Smooth muscle cell (in vitro differentiated cells): Measurements from ENCODE around the gene TOPORS. TPM values are rescaled to one million over a fixed set of nuclear protein-coding genes. Genes with fewer than 3 reads are reported as not detected.
"Not testable (repeated sequence)": the region's sequence is repeated elsewhere in the genome, so short reads cannot be mapped to it uniquely, and the experiment has no call there.

Source experiments
- DNase-seq: peaks from one replicate; lab custom pipeline; 2025; ENCODE audit not compliant: unreplicated experiment; lab: John Stamatoyannopoulos, UW
- H2AFZ ChIP-seq: fragments of 200-600 bp; sonication (generic); 2 replicates; pipeline ENCODE4 v1.6.0; 2016; ENCODE audit warnings: antibody characterized with exemption, low read depth, mild to moderate bottlenecking
- H3F3A ChIP-seq: fragments of 200-600 bp; sonication (generic); 2 replicates; pipeline ENCODE4 v1.6.0; 2017; ENCODE audit warnings: antibody characterized with exemption, low read depth
- H3K27ac ChIP-seq: fragments of 200-600 bp; sonication (generic); 2 replicates; pipeline ENCODE4 v1.5.1; 2016; ENCODE audit warnings: low read depth, mild to moderate bottlenecking
- H3K27me3 ChIP-seq: fragments of 200-600 bp; sonication (generic); 2 replicates; pipeline ENCODE4 v1.6.1; 2016; ENCODE audit warnings: low read depth, mild to moderate bottlenecking
- H3K36me3 ChIP-seq: fragments of 200-600 bp; sonication (generic); 2 replicates; pipeline ENCODE4 v1.5.1; 2016; ENCODE audit warnings: low read depth
- H3K4me1 ChIP-seq: fragments of 200-600 bp; sonication (generic); 2 replicates; pipeline ENCODE4 v1.5.1; 2016; ENCODE audit warnings: low read depth
- H3K4me2 ChIP-seq: fragments of 200-600 bp; sonication (generic); 2 replicates; pipeline ENCODE4 v1.6.0; 2016; ENCODE audit warnings: mild to moderate bottlenecking
- H3K4me3 ChIP-seq: fragments of 200-600 bp; sonication (generic); 2 replicates; pipeline ENCODE4 v1.5.1; 2016; ENCODE audit warnings: mild to moderate bottlenecking
- H3K79me2 ChIP-seq: fragments of 200-600 bp; sonication (generic); 2 replicates; pipeline ENCODE4 v1.6.0; 2016; ENCODE audit warnings: low read depth, mild to moderate bottlenecking
- H3K9ac ChIP-seq: fragments of 200-600 bp; sonication (generic); 2 replicates; pipeline ENCODE4 v1.6.0; 2016; ENCODE audit warnings: low read depth
- H3K9me3 ChIP-seq: fragments of 200-600 bp; sonication (generic); replicated peaks from 2 replicates; pipeline ENCODE4 v1.5.1; 2016; ENCODE audit warnings: low read depth
- H4K20me1 ChIP-seq: fragments of 200-600 bp; sonication (generic); 2 replicates; pipeline ENCODE4 v1.6.0; 2016; ENCODE audit warnings: low read depth
- CTCF ChIP-seq: fragments of 200-600 bp; sonication (generic); IDR thresholded peaks from 2 replicates; pipeline ENCODE4 v1.5.1; 2017; ENCODE audit warnings: borderline replicate concordance, mild to moderate bottlenecking, antibody characterized with exemption; ENCODE audit not compliant: insufficient read depth, poor library complexity, severe bottlenecking
- WGBS: methylation state at CpG from one replicate; pipeline ENCODE4 v1.1.7; 2016; ENCODE audit warnings: low lambda C conversion rate; 5-methylcytosine and 5-hydroxymethylcytosine counted together
- polyA plus RNA-seq: library from polyadenylated mRNA; unstranded; fragments of >200 nt; fragmentation: Nextera tagmentation; extraction: Ambion mirVana; gene quantifications from 2 replicates; pipeline ENCODE4 v1.2.1, GENCODE V29; 2016
- total RNA-seq: library from RNA; depleted of rRNA; stranded (reverse); fragments of >200 nt; gene quantifications from 2 replicates; pipeline ENCODE4 v1.2.3, GENCODE V29; 2014

The TOPORS gene
- total RNA-seq (25.3 and 34.1 TPM in 2 replicates), polyA plus RNA-seq (13.9 and 14.2 TPM in 2 replicates)

- DNase-seq: peak; percentile 74
- peak within 1 kb of the TSS; percentile 95 for H3K4me2 ChIP-seq
- peaks cover 41% of the 10 kb centered on the region for H3K79me2 ChIP-seq
- H3K9ac ChIP-seq: peak within 1 kb of the TSS; percentile 94
- TF ChIP-seq CTCF: no peak
- no peaks in the 10 kb centered on the region for H3K36me3 ChIP-seq
- H2AFZ ChIP-seq: peak within 1 kb of the TSS; percentile 96
- no peaks in the 10 kb centered on the region for H3K4me1 ChIP-seq
- H3K27ac ChIP-seq: peak within 1 kb of the TSS; percentile 94
- H3K27me3 ChIP-seq: no peaks in the 10 kb centered on the region
- H3K4me3 ChIP-seq: peak within 1 kb of the TSS; percentile 82
- H3F3A ChIP-seq: peaks cover 7% of the 10 kb centered on the region
- WGBS: under 1% methylated on average over 46 of the region's 46 CpGs
- no peaks in the 10 kb centered on the region for H3K9me3 ChIP-seq
- peaks cover 35% of the 10 kb centered on the region for H4K20me1 ChIP-seq
Measured at GRCh38 chr9:32552172-32552872, at the start of gene TOPORS, which contains the start of gene SMIM27. Gene TOPORS, minus strand, starts transcription at chr9:32552586. Its CDS starts 150 bp downstream, at chr9:32552436. Gene SMIM27, plus strand, starts transcription at chr9:32552327. Its CDS starts 108 bp downstream, at chr9:32552435.

- not testable (repeated sequence) for DNase-seq, H3F3A ChIP-seq, H3K4me2 ChIP-seq
Measured at GRCh38 chr9:32599021-32599420, 46.6 kb upstream of the TOPORS start.

GRCh38 chr9:32596936-32597335 lies 44.5 kb upstream of the TOPORS start:
- no peak for DNase-seq
- peaks cover 8% of the 10 kb centered on the region for H3K27me3 ChIP-seq
- no peaks in the 10 kb centered on the region for H3K9me3 ChIP-seq
- no peak overlapping the region for H3K27ac ChIP-seq
- H3F3A ChIP-seq: no peaks in the 10 kb centered on the region
- H3K9ac ChIP-seq: no peak overlapping the region
- no peaks in the 10 kb centered on the region for H3K36me3 ChIP-seq
- no peaks in the 10 kb centered on the region for H3K79me2 ChIP-seq
- H3K4me2 ChIP-seq: no peak overlapping the region
- no peak for TF ChIP-seq CTCF
- H4K20me1 ChIP-seq: no peaks in the 10 kb centered on the region
- H3K4me1 ChIP-seq: no peaks in the 10 kb centered on the region
- H3K4me3 ChIP-seq: no peak overlapping the region
- no peak overlapping the region for H2AFZ ChIP-seq

More at GRCh38 chr9:32599021-32599420, 46.6 kb upstream of the TOPORS start:
- H3K27ac ChIP-seq, H3K79me2 ChIP-seq, H3K4me1 ChIP-seq, H3K9ac ChIP-seq, H3K36me3 ChIP-seq, H3K27me3 ChIP-seq, H2AFZ ChIP-seq, H4K20me1 ChIP-seq, H3K4me3 ChIP-seq, H3K9me3 ChIP-seq: not testable (repeated sequence)
- WGBS: 93% methylated on average over 3 of the region's 3 CpGs

- H2AFZ ChIP-seq: no peak overlapping the region
Measured at GRCh38 chr9:32596096-32596865, 43.9 kb upstream of the TOPORS start.

More at GRCh38 chr9:32596096-32596865, 43.9 kb upstream of the TOPORS start:
- H4K20me1 ChIP-seq: no peaks in the 10 kb centered on the region
- H3K36me3 ChIP-seq: no peaks in the 10 kb centered on the region
- no peak for DNase-seq
- no peak for TF ChIP-seq CTCF
- no peaks in the 10 kb centered on the region for H3F3A ChIP-seq
- no peaks in the 10 kb centered on the region for H3K4me1 ChIP-seq
- H3K27ac ChIP-seq: no peak overlapping the region
- whole genome bisulfite sequencing: 73% methylated on average over 4 of the region's 4 CpGs
- no peak overlapping the region for H3K9ac ChIP-seq
- no peaks in the 10 kb centered on the region for H3K9me3 ChIP-seq
- H3K79me2 ChIP-seq: no peaks in the 10 kb centered on the region
- H3K4me3 ChIP-seq: no peak overlapping the region
- H3K4me2 ChIP-seq: no peak overlapping the region
- peaks cover 3% of the 10 kb centered on the region for H3K27me3 ChIP-seq
